ENCODE measurements around the gene DMD.

The DMD gene

GRCh38 chrX:31811106-31811505, 1400.2 kb downstream of the DMD start:
- DNase-seq (ENCODE audit: insufficient read length, low spot score) = no peak
- FAIRE-seq = no peak

- DNase-seq (ENCODE audit: insufficient read length, low spot score) (no peak), FAIRE-seq (no peak)
Observed at GRCh38 chrX:31808357-31808756, 1403.0 kb downstream of the DMD start.

GRCh38 chrX:31807165-31807564, 1404.2 kb downstream of the DMD start:
- DNase-seq (ENCODE audit: insufficient read length, low spot score) (no peak), FAIRE-seq (no peak)

GRCh38 chrX:31805781-31806180, 1405.6 kb downstream of the DMD start:
- no peak for DNase-seq (ENCODE audit: insufficient read length, low spot score)

GRCh38 chrX:31800219-31800618, 1411.1 kb downstream of the DMD start:
- no peak for DNase-seq (ENCODE audit: insufficient read length, low spot score)
- FAIRE-seq = no peak

More at GRCh38 chrX:31805781-31806180, 1405.6 kb downstream of the DMD start:
- no peak for FAIRE-seq

GRCh38 chrX:31796624-31797023, 1414.7 kb downstream of the DMD start:
- DNase-seq (ENCODE audit: insufficient read length, low spot score) (no peak), FAIRE-seq (no peak)

- FAIRE-seq (no peak), DNase-seq (ENCODE audit: insufficient read length, low spot score) (no peak)
Observed at GRCh38 chrX:31747411-31747810, 1463.9 kb downstream of the DMD start.

- no peak for DNase-seq (ENCODE audit: insufficient read length, low spot score)
- FAIRE-seq = peak; percentile 26
Observed at GRCh38 chrX:31743004-31743403, 1468.3 kb downstream of the DMD start.

GRCh38 chrX:31717474-31717873, 1493.9 kb downstream of the DMD start:
- no peak for DNase-seq (ENCODE audit: insufficient read length, low spot score)
- FAIRE-seq = no peak

- no peak for FAIRE-seq
- peak; percentile 3 for DNase-seq (ENCODE audit: insufficient read length, low spot score)
Observed at GRCh38 chrX:31715675-31716074, 1495.7 kb downstream of the DMD start.

- FAIRE-seq = no peak
- no peak for DNase-seq (ENCODE audit: insufficient read length, low spot score)
Observed at GRCh38 chrX:31714797-31715196, 1496.6 kb downstream of the DMD start.

- FAIRE-seq (no peak), DNase-seq (ENCODE audit: insufficient read length, low spot score) (no peak)
Observed at GRCh38 chrX:31713120-31713519, 1498.2 kb downstream of the DMD start.

GRCh38 chrX:31711166-31711565, 1500.2 kb downstream of the DMD start:
- DNase-seq (ENCODE audit: insufficient read length, low spot score) = no peak
- FAIRE-seq = no peak

- no peak for DNase-seq (ENCODE audit: insufficient read length, low spot score)
- no peak for FAIRE-seq
Observed at GRCh38 chrX:31708116-31708515, 1503.2 kb downstream of the DMD start.

- DNase-seq (ENCODE audit: insufficient read length, low spot score) = no peak
- no peak for FAIRE-seq
Observed at GRCh38 chrX:31706466-31706865, 1504.9 kb downstream of the DMD start.

GRCh38 chrX:31705816-31706215, 1505.5 kb downstream of the DMD start:
- FAIRE-seq = no peak
- no peak for DNase-seq (ENCODE audit: insufficient read length, low spot score)

- no peak for DNase-seq (ENCODE audit: insufficient read length, low spot score)
- no peak for FAIRE-seq
Observed at GRCh38 chrX:31704938-31705337, 1506.4 kb downstream of the DMD start.

GRCh38 chrX:31702222-31702621, 1509.1 kb downstream of the DMD start:
- FAIRE-seq (no peak), DNase-seq (ENCODE audit: insufficient read length, low spot score) (no peak)

- no peak for DNase-seq (ENCODE audit: insufficient read length, low spot score)
- FAIRE-seq = no peak
Observed at GRCh38 chrX:31697294-31697916, 1513.9 kb downstream of the DMD start.

- DNase-seq (ENCODE audit: insufficient read length, low spot score) = no peak
- no peak for FAIRE-seq
Observed at GRCh38 chrX:31679861-31680260, 1531.5 kb downstream of the DMD start.

- DNase-seq (ENCODE audit: insufficient read length, low spot score) (no peak), FAIRE-seq (no peak)
Observed at GRCh38 chrX:31670245-31670644, 1541.1 kb downstream of the DMD start.

- no peak for FAIRE-seq
- no peak for DNase-seq (ENCODE audit: insufficient read length, low spot score)
Observed at GRCh38 chrX:31665454-31665853, 1545.9 kb downstream of the DMD start.

- FAIRE-seq (no peak), DNase-seq (ENCODE audit: insufficient read length, low spot score) (no peak)
Observed at GRCh38 chrX:31663172-31663571, 1548.2 kb downstream of the DMD start.

Data from HTR-8/SVneo (cell line).